Rectal smooth muscle tissue (tissue), 1 donor: ENCODE measurements around the gene CAPN13.

Experiments
- H3K27ac ChIP-seq: one replicate; pipeline ENCODE4 v1.7.0; 2013; ENCODE audit warnings: low read depth, low read length, inconsistent platforms
- H3K27me3 ChIP-seq: one replicate; pipeline ENCODE4 v1.7.0; 2013; ENCODE audit warnings: low read length; ENCODE audit not compliant: control insufficient read depth, insufficient read depth
- H3K36me3 ChIP-seq: one replicate; pipeline ENCODE4 v1.7.0; 2013; ENCODE audit warnings: low read length; ENCODE audit not compliant: control insufficient read depth, insufficient read depth
- H3K4me1 ChIP-seq: one replicate; pipeline ENCODE4 v1.7.0; 2013; ENCODE audit warnings: low read length; ENCODE audit not compliant: control insufficient read depth, insufficient read depth
- H3K4me3 ChIP-seq: one replicate; pipeline ENCODE4 v1.7.0; 2013; ENCODE audit warnings: low read length
- H3K9ac ChIP-seq: one replicate; pipeline ENCODE4 v1.7.0; 2013; ENCODE audit warnings: low read length

CAPN13 gene

DNA sequence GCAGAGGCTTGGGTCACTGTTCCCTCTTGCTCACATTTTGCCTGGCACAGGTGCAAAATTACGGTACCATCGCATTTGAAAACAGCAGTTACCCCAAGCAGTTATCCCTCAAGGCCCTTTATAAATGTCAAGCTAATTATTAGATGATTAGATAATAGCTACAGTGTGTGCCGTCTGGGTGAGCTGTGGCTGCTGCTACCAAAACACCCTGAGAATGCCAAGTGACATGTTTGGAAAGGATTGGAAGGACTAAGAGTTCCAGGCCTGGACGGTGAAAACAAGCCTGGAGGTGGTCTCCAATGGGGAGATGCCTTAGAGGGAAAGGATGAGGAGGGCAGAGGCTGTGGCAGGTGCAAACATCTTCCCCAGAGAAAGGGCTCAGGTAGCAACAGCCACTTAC lies 120.6 kb downstream of the CAPN13 start:
- Histone ChIP-seq H3K36me3 (no peaks in the 10 kb centered on the region), H3K27ac (no peak overlapping the region), H3K27me3 (no peaks in the 10 kb centered on the region), H3K9ac (no peak overlapping the region), H3K4me1 (peaks cover 18% of the 10 kb centered on the region), H3K4me3 (no peak overlapping the region)

DNA sequence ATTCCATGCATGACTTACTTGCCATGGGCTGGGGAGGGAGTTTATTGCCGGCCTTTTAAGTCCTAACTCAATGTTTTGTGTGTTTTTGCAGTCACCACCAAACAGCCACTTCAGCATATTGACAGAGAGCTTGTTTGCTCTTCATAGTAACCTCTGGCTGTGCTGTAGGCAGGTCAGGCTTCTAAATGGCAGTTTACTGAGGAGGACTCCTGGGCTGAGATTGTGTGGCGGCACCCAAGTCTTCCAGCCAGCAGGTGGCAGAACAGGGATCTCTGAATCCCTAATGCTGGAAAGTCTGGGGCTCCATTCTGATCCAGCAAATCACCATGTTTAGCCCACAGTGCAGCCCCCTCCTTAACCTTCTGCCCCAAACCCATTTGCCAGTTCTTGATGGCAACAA lies 121.2 kb downstream of the CAPN13 start:
- no peaks in the 10 kb centered on the region for H3K36me3 ChIP-seq
- no peak overlapping the region for H3K9ac ChIP-seq
- no peak overlapping the region for H3K27ac ChIP-seq
- peaks cover 18% of the 10 kb centered on the region for H3K4me1 ChIP-seq
- no peak overlapping the region for H3K4me3 ChIP-seq
- no peaks in the 10 kb centered on the region for H3K27me3 ChIP-seq

DNA sequence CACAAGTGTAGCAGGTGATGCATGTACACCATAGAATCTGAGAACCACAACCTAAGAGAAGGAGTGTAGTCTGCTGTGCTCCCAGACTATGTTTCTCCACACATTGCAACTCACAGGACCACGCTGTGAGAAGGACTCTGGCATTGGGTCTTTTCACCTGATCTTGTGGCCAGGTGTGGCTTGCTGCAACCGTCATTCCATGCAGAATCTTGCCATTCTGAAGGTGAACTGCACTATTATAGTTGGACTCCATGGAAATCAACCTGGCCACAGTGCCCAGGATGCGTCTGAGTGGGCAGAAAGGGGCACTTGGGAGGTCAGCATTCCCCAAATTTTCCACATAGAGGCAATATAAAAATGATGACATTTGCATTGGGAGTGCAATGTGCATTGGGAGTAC lies 122.2 kb downstream of the CAPN13 start:
- no peak overlapping the region for H3K4me3 ChIP-seq

DNA sequence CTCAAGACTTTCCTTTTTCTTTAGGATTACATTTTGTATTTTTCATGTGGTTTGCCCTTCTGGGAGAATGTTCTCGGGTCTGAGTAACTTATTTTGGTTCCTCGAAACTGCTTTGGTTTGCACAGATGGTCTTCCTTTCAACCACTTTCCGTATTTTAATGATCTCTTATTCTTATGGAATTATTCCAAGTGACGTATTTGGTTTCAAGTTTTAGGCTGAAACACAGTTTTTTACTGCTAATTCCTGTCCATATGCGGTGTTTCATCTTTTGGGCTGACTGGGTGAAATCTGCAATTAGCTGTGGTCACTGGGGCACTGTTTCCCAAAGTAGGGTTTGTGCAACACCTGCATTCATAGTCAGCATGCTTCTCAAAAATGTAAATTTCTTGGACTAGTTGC lies 122.7 kb downstream of the CAPN13 start:
- Histone ChIP-seq H3K9ac (no peak overlapping the region), H3K36me3 (no peaks in the 10 kb centered on the region), H3K4me1 (peaks cover 10% of the 10 kb centered on the region), H3K27ac (no peak overlapping the region), H3K4me3 (no peak overlapping the region), H3K27me3 (no peaks in the 10 kb centered on the region)

More for the DNA sequence above, 122.2 kb downstream of the CAPN13 start:
- H3K27ac ChIP-seq: no peak overlapping the region
- H3K27me3 ChIP-seq: no peaks in the 10 kb centered on the region
- H3K4me1 ChIP-seq: peaks cover 14% of the 10 kb centered on the region
- H3K9ac ChIP-seq: no peak overlapping the region
- no peaks in the 10 kb centered on the region for H3K36me3 ChIP-seq

DNA sequence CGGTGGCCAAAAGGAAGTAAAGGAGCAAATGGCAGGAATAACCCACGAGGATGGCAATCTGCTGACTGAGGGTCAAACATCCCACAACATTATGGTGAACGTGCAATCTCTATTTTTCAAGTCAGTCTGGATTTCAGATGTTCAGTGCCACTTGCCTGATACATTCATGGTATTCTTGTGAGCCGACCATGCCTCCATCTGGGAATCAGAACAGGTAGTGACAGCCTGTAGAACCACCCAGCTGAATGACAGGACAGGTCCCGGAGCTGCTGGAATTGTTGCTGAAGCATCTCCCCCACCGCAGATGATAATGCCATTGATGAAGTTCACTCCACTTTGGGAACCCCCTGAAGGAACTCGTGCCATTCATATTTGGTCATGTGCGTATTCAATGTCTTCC lies 123.2 kb downstream of the CAPN13 start:
- Histone ChIP-seq H3K4me1 (peaks cover 5% of the 10 kb centered on the region), H3K27me3 (peaks cover 2% of the 10 kb centered on the region), H3K4me3 (no peak overlapping the region), H3K9ac (no peak overlapping the region), H3K36me3 (no peaks in the 10 kb centered on the region), H3K27ac (no peak overlapping the region)

DNA sequence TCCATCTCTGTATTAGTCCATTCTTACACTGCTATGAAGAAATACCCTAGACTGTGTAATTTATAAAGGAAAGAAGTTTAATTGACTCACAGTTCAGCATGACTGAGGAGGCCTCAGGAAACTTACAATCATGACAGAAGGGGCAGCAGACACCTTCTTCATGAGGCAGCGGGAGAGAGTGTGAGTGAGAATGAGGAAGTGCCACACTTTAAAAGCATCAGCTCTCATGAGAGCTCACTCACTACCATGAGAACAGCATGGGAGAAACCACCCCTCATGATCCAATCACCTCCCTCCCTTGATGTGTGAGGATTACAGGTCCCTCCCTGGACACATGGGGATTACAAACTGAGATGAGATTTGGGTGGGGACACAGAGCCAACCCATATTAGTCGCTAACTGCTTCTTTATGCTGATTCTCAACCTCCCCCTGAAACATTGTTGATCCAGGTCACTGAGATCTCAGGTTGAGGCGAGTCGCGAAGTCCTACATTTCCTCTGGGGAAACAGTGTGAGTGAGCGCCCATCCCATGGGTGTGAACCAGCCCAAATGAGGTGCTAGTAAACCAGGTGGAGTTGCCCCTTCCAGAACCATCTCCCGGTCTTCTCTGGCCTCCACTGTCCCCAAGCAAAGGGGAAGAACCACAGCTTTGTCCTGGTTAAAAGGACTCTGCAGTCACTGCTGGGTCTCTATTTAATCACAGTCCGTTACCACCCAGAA lies 123.8 kb downstream of the CAPN13 start:
- no peak overlapping the region for H3K4me3 ChIP-seq
- H3K36me3 ChIP-seq: no peaks in the 10 kb centered on the region
- H3K27me3 ChIP-seq: peaks cover 2% of the 10 kb centered on the region
- no peak overlapping the region for H3K9ac ChIP-seq
- H3K4me1 ChIP-seq: no peaks in the 10 kb centered on the region
- no peak overlapping the region for H3K27ac ChIP-seq

DNA sequence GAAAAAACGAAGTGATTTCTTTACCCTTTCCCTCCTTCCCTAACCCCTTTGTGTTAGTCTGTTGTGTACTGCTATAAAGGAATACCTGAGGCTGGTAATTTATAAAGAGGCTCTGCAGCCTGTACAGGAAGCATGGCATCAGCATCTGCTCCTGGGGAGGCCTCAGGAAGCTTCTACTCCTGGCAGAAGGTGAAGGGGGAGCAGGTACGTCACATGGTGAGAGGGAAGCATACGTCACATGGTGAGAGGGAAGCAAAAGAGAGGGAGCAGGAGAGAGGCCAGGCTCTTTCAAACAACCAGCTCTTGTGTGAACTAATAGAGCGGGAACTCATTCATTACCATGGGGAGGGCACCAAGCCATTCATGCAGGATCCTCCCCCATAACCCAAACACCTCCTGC lies 126.2 kb downstream of the CAPN13 start:
- H3K4me3 ChIP-seq: no peak overlapping the region
- H3K9ac ChIP-seq: no peak overlapping the region
- peaks cover 2% of the 10 kb centered on the region for H3K27me3 ChIP-seq
- no peak overlapping the region for H3K27ac ChIP-seq
- H3K4me1 ChIP-seq: no peaks in the 10 kb centered on the region
- H3K36me3 ChIP-seq: no peaks in the 10 kb centered on the region

DNA sequence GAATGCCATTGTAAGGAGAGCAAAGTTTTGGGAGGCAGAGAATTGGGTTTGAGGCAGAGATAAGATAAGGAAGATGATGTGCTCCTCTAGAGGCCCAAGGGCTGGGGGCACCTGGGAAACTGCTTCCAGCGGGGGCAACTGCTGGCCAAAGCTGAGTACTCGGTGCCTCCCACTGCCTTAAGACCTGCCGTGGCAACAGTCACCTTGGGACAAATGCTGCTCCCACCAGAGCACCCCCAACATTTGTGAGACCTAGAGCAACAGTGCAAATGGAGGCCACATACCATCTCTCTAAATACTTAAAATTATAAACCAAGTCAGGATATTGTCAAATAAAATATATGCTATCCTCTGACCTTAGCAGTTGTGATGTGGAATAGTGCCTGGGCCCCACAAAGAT lies 127.1 kb downstream of the CAPN13 start:
- H3K4me3 ChIP-seq: no peak overlapping the region
- no peaks in the 10 kb centered on the region for H3K4me1 ChIP-seq
- no peaks in the 10 kb centered on the region for H3K36me3 ChIP-seq
- no peak overlapping the region for H3K9ac ChIP-seq
- peaks cover 2% of the 10 kb centered on the region for H3K27me3 ChIP-seq
- H3K27ac ChIP-seq: no peak overlapping the region

DNA sequence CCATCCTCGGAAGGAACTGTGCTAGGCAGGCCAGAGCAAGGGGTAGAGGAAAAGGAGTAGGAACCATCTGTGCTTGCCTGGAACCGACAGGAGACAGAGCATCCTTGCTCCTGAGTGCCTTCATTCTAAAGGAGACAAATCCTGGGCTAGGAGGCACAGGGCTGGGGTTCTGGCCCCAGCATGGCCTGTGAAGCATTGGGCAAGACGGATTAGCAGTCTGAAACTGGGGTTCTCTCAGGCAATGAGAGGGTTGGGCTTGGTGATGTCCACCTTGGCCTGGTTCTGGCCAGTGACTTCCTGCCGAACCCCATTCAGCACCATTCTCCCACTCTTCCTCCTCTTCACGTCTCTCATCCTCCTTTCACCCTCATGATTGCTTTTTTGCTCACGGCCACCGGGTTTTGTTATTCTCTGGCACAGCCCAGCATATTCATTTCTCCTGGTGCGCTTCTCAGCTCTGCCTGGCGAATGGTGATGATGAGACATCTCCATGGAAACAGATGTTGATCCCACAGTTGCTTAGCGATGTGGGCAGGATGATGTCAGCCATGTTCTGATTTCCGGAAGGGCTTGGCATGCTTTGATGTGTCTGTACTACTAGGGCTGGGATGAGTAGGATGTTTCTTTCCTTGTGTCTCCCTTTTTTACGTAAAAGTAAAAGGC lies 127.7 kb downstream of the CAPN13 start:
- H3K27ac ChIP-seq: no peak overlapping the region
- no peaks in the 10 kb centered on the region for H3K4me1 ChIP-seq
- peaks cover 2% of the 10 kb centered on the region for H3K27me3 ChIP-seq
- H3K36me3 ChIP-seq: no peaks in the 10 kb centered on the region
- H3K4me3 ChIP-seq: no peak overlapping the region
- H3K9ac ChIP-seq: no peak overlapping the region

DNA sequence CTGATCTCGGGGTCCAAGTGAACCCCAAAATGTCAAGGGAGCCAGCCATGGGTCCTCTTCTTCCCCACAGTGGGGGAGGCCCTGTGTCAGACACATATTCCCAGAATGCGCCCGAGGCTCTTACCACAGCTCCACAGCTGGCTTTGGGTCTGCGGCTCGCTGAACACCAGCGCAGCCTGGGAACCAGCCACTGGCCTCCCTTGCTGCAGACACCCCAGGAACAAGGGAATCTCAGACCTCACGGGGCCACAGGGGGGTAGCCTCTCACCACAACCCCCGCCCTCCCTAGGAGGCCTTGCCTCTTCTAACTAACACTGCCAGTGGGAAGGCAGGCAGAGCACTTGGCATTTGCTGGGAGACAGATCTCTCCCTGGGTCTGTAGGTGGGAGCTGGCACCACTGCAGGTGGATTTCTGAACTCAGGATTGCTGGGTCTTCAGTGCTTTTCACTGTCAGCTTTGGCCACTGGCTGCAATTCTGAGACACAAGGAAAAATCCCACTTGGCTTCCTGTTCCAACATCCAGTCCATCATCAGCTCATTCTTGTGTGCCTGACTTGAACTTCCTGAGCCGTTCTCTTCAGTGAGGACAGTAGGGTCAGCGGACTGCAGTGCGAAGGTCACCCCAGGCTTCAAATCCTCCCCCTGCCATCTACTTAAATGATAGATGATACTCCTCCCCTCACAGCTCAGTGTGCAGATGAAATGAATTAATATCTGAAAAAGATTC lies 128.7 kb downstream of the CAPN13 start:
- H3K36me3 ChIP-seq: no peaks in the 10 kb centered on the region
- no peaks in the 10 kb centered on the region for H3K4me1 ChIP-seq
- H3K9ac ChIP-seq: no peak overlapping the region
- H3K27ac ChIP-seq: no peak overlapping the region
- peaks cover 2% of the 10 kb centered on the region for H3K27me3 ChIP-seq
- no peak overlapping the region for H3K4me3 ChIP-seq

DNA sequence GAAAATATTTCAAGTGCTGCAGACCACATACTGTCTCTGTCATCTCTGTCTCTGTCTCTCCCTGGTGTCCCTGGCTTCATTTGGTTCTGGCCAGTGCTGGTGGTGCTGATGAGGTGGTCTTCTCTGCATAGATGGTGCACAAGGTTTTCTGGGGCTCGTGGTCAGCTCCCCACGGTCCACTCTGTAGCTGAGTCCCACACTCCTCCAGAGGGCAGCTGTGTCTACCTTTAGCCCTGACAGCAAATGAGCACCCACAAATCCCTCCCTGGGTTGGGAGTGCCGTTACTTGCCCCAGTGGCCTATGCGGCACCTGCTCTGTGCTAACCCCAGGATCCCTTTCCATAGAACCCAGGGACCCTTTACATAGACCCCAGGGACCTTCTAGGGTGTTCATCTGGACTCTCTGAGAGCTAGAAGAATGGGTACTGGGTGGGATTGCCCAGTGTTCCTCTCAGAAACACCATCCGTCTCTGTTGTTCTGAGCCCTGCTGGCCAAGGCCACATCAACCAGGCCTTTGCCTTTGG lies 129.3 kb downstream of the CAPN13 start:
- H3K9ac ChIP-seq: no peak overlapping the region
- no peaks in the 10 kb centered on the region for H3K4me1 ChIP-seq
- peaks cover 2% of the 10 kb centered on the region for H3K27me3 ChIP-seq
- no peaks in the 10 kb centered on the region for H3K36me3 ChIP-seq
- no peak overlapping the region for H3K4me3 ChIP-seq
- H3K27ac ChIP-seq: no peak overlapping the region

DNA sequence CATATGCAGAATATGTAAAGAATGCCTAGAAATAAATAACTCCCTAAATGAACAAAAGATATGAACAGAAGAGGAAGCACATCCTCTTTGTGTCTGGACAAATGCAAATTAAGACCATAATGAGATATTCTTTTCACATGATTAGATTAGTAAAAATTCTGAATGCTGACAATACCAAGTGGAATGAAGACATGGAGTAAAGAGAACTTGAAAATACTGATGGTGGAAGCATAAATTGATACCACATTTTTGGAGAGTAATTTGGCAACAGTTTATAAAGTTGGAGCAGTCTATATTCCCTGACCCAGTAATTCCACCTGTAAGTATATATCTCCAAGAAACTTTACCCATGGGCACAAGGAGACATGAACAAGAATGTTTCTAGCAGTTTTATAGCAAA lies 130.0 kb downstream of the CAPN13 start:
- peaks cover 2% of the 10 kb centered on the region for H3K27me3 ChIP-seq
- H3K36me3 ChIP-seq: no peaks in the 10 kb centered on the region
- no peak overlapping the region for H3K4me3 ChIP-seq
- no peaks in the 10 kb centered on the region for H3K4me1 ChIP-seq
- H3K9ac ChIP-seq: no peak overlapping the region
- H3K27ac ChIP-seq: no peak overlapping the region
